ENCODE measurements around the gene HIBADH. TPM values are rescaled to one million over a fixed set of nuclear protein-coding genes. Genes with fewer than 3 reads are reported as not detected.

HIBADH gene
- total RNA-seq, 3 donors from 2014 or later: 26.2 to 49.2 (median 30.1) TPM

DNA sequence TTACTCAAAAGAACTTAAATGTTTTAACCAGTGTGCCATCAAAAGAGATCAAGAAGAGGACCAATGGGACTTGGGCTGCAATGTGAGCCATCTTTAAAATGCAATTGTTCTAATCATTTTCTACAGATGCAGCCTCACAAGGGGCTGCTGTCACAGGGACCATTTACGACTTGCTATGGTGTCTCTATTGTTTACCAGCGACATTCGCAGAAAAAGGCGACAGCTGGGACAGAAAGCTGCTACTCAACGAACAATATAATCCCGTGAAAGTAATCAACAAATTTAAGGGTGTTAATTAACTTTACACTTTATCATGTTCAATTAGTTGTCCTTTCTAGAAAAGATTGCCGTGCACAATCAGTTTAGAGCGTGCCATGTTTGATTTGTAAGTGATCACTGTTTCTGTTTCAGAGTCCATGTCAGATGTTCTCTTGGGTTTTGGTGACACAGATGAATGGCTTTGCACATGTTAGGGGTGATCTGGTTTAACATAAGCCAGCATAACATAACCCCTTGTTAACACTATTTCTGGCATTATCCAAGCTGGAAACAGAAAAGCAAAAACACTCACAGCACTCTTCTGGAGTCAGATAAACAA lies 110.8 kb downstream of the HIBADH start:
- TF ChIP-seq, protein P1, sequence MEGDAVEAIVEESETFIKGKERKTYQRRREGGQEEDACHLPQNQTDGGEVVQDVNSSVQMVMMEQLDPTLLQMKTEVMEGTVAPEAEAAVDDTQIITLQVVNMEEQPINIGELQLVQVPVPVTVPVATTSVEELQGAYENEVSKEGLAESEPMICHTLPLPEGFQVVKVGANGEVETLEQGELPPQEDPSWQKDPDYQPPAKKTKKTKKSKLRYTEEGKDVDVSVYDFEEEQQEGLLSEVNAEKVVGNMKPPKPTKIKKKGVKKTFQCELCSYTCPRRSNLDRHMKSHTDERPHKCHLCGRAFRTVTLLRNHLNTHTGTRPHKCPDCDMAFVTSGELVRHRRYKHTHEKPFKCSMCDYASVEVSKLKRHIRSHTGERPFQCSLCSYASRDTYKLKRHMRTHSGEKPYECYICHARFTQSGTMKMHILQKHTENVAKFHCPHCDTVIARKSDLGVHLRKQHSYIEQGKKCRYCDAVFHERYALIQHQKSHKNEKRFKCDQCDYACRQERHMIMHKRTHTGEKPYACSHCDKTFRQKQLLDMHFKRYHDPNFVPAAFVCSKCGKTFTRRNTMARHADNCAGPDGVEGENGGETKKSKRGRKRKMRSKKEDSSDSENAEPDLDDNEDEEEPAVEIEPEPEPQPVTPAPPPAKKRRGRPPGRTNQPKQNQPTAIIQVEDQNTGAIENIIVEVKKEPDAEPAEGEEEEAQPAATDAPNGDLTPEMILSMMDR (IDR thresholded peaks at IDR 0.05): no peak
- Histone ChIP-seq H3K4me3 (no peak overlapping the region), H3K9me3 (no peaks in the 10 kb centered on the region), H3K36me3 (ENCODE audit: low read depth) (no peaks in the 10 kb centered on the region), H3K4me1 (ENCODE audit: low read depth) (no peaks in the 10 kb centered on the region)
- no peak for ATAC-seq
- intact Hi-C loops (cut with DNase I, micrococcal nuclease): no loop called here
- no peak for DNase-seq

DNA sequence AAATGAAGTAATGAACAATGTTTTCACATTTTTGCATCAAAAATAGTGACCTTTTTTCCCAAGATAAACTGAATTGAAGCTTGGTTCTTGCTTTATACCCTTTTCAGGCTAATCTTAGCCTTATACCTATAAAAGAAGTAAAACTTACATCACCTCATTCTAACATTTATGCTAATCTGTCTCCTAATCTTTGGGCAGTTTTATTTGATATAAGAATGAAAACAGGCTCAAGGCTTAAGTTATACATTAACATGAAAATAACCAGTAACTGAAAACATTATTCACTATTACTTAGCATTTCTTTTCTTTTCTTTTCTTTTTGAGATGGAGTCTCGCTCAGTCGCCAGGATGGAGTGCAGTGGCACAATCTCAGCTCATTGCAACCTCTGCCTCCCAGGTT lies 113.1 kb downstream of the HIBADH start:
- intact Hi-C loops (cut with DNase I, micrococcal nuclease): no loop called here
- Histone ChIP-seq H3K4me3 (no peak overlapping the region), H3K9me3 (no peaks in the 10 kb centered on the region), H3K36me3 (ENCODE audit: low read depth) (no peaks in the 10 kb centered on the region), H3K4me1 (ENCODE audit: low read depth) (no peaks in the 10 kb centered on the region)
- ATAC-seq (no peak), DNase-seq (no peak)
- TF ChIP-seq, protein P1 (IDR thresholded peaks at IDR 0.05): no peak

DNA sequence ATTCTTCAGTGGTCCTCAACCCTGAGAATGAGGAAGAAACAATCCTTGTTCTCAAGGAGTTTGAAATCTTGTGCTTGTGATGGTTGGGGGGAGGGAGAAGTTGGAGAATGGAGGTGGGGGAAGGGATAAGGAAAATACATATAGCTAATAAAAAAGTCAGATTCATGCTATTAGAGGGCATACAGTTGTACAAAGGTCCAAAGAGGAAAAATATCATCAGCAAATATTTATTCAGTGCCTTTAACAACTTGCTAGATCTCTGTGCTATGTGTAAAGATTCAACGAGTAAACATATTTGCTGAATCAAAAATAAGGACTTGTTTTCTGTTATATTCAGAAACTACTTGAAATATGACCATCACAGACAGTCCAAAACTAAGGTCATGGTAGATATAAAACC lies 114.4 kb downstream of the HIBADH start:
- H3K4me3 ChIP-seq: no peak overlapping the region
- DNase-seq (no peak), ATAC-seq (no peak)
- intact Hi-C loops (cut with DNase I, micrococcal nuclease): no loop called here
- TF ChIP-seq, protein P1 (IDR thresholded peaks at IDR 0.05): no peak
- H3K36me3 ChIP-seq (ENCODE audit: low read depth): no peaks in the 10 kb centered on the region
- H3K9me3 ChIP-seq: no peaks in the 10 kb centered on the region
- H3K4me1 ChIP-seq (ENCODE audit: low read depth): no peaks in the 10 kb centered on the region

DNA sequence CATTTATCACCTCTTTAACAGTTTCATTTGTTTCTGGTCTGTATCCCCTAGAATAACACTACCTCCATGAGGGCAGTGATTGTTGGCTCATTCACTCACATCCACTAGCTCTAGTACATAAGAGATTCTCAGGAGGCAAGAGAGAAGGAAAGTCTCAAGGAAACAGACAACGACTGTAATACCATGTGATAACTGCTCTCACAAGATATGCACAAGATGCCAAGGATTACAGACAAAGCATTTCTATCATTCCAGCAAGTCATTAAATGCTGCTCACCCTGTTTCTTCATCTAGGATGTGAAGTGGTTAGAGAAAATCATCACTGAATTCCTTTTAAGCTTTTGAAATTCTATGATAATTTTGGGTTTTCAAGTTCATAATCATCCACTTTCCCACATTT lies 115.3 kb downstream of the HIBADH start:
- no peaks in the 10 kb centered on the region for H3K36me3 ChIP-seq (ENCODE audit: low read depth)
- H3K4me1 ChIP-seq (ENCODE audit: low read depth): no peaks in the 10 kb centered on the region
- intact Hi-C loops (cut with DNase I, micrococcal nuclease): no loop called here
- ATAC-seq (no peak), DNase-seq (no peak)
- no peak overlapping the region for H3K4me3 ChIP-seq
- TF ChIP-seq, protein P1 (IDR thresholded peaks at IDR 0.05): no peak
- no peaks in the 10 kb centered on the region for H3K9me3 ChIP-seq

DNA sequence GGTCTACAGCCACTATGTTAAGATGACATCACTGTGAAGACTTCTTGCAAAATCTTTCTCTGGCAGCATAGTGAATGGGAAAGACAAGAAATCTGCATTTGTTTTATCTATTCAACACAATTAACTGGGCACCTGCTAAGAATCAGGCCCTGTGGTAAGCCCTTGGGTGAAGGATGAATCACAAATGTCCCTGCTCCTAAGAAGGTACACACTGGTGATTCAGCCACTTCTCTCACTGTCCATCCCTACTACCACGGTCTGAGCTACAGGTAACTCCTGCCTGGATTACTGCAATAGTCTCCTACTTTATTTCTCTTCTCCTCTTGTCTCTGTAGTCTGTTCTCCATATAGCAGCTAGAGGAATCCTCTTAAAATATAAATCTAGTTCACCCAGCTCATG lies 116.1 kb downstream of the HIBADH start:
- no peak overlapping the region for H3K4me3 ChIP-seq
- no peaks in the 10 kb centered on the region for H3K36me3 ChIP-seq (ENCODE audit: low read depth)
- no peaks in the 10 kb centered on the region for H3K4me1 ChIP-seq (ENCODE audit: low read depth)
- ATAC-seq (no peak), DNase-seq (no peak)
- TF ChIP-seq, protein P1 (IDR thresholded peaks at IDR 0.05): no peak
- intact Hi-C loops (cut with DNase I, micrococcal nuclease): no loop called here
- H3K9me3 ChIP-seq: peaks cover 2% of the 10 kb centered on the region

DNA sequence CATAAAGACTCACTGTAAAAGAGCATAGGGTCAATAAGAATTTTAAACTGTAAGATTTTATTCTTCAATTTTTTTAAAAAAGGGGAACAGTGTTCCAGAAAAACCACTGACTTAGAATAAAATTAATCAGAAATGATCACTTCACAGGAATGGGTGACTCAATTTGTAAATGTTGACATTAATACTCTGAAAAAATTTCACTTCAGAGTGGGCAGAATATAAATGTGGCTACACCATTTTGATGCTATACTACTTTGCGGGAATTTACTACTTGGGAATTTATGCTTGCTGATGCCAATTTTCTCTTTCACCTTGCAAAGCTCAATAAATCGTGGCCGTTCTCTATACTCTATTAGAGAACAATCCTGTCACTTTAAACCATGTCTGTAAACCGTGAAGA lies 126.9 kb downstream of the HIBADH start:
- Histone ChIP-seq H3K36me3 (ENCODE audit: low read depth) (no peaks in the 10 kb centered on the region), H3K4me3 (no peak overlapping the region), H3K4me1 (ENCODE audit: low read depth) (peaks cover 3% of the 10 kb centered on the region), H3K9me3 (no peaks in the 10 kb centered on the region)
- no peak for ATAC-seq
- TF ChIP-seq, protein P1 (IDR thresholded peaks at IDR 0.05): no peak
- DNase-seq: no peak
- intact Hi-C loops (cut with DNase I, micrococcal nuclease): no loop called here

Measured in mucosa of descending colon (tissue), 3 donors.